H1 (cell line): ENCODE results near the gene ENOX2. TPM values are rescaled to one million over a fixed set of nuclear protein-coding genes. Genes with fewer than 3 reads are reported as not detected.

Source experiments
- CBX5 ChIP-seq: fragments of 300-800, 300-1000 bp; sonication (generic); IDR thresholded peaks from 2 replicates; pipeline ENCODE4 v1.7.1; 2016; ENCODE audit warnings: antibody characterized with exemption, low read length, low read depth
- CTBP2 ChIP-seq: IDR thresholded peaks from 2 replicates; pipeline ENCODE4 v1.7.0; 2011; ENCODE audit warnings: borderline replicate concordance, mild to moderate bottlenecking, moderate library complexity, mixed read lengths, low read length; ENCODE audit not compliant: insufficient read depth, insufficient read length
- KDM4A ChIP-seq: IDR thresholded peaks from one replicate; pipeline ENCODE4 v1.7.1; 2012; ENCODE audit warnings: low read depth, mild to moderate bottlenecking, moderate library complexity, low read length, inconsistent platforms; ENCODE audit not compliant: severe bottlenecking
- NRF1 ChIP-seq: IDR thresholded peaks from 2 replicates; pipeline ENCODE4 v1.6.1; 2011; ENCODE audit warnings: mild to moderate bottlenecking, low read depth, low read length, improper control_type of control experiment
- SP2 ChIP-seq: IDR thresholded peaks from 2 replicates; pipeline ENCODE4 v1.6.1; 2012; ENCODE audit warnings: mild to moderate bottlenecking, low read length, inconsistent platforms
- TAF7 ChIP-seq: optimal IDR thresholded peaks from 2 replicates; pipeline ENCODE3; 2011; ENCODE audit warnings: low read depth, mild to moderate bottlenecking, inconsistent platforms, low read length, moderate library complexity, borderline replicate concordance
- polyA plus RNA-seq, 7 experiments: library from polyadenylated mRNA; depleted of rRNA in 3 of 7; stranded (reverse) in 5 of 7; unstranded in 2 of 7; fragments of >200 nt in 5 of 7; fragments of 200-250 nt in 2 of 7; gene quantifications; 1 replicate in 5 of 7; 2 replicates in 1 of 7; 4 replicates in 1 of 7; pipeline versions ENCODE4 v1.2.1 to v1.2.3, GENCODE V29; 2011 to 2013; ENCODE audit warnings: missing spikeins in 2 of 7, mixed read lengths in 2 of 7
- total RNA-seq: library from RNA; stranded (reverse); fragmentation: NEBNext Ultra II Directional; extraction: Animal tissue kit (Norgen Biotek cat#: 25700); gene quantifications from 2 replicates; pipeline ENCODE4 v1.2.1, GENCODE V29; 2021
- TF ChIP-seq, protein P1 (sequence below): IDR thresholded peaks from 2 replicates; pipeline ENCODE4 v1.6.1; 2011; ENCODE audit warnings: low read length, improper control_type of control experiment

The ENOX2 gene
- total and polyA plus RNA-seq, 2 of the 8 experiments (the other 6 are each of a cell fraction or from before 2014, with no cell fraction given): 4.5 to 12.3 TPM

DNA sequence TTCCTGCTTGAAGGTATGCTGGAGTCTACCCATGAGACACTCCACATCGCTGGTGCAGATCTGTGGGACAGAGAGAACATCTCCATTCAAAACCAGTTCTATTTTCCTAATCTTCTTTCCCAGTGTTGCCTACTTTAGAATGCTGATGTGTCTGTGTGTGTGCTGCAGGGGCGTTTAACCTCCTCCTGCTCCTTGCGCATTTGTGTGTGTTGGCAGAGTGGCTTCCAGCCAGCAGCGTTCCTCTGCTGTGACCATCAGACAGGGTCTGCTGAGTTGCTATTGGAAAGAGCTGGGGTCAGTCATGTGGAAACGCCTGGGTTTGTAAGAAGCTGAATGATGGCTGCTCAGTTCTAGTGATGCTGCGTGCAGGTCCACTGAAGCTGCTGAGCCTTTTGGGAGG, 277.6 kb downstream of the ENOX2 start (continued):
- TF ChIP-seq KDM4A (no peak), CTBP2 (no peak), NRF1 (no peak), SP2 (no peak), CBX5 (no peak), TAF7 (no peak)
- TF ChIP-seq, protein P1, sequence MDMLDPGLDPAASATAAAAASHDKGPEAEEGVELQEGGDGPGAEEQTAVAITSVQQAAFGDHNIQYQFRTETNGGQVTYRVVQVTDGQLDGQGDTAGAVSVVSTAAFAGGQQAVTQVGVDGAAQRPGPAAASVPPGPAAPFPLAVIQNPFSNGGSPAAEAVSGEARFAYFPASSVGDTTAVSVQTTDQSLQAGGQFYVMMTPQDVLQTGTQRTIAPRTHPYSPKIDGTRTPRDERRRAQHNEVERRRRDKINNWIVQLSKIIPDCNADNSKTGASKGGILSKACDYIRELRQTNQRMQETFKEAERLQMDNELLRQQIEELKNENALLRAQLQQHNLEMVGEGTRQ: no peak
